DMS53 treated with DMSO at 0.1 percent for 48 hours (cell line): ENCODE results near the gene VAV1.
"Not testable (repeated sequence)": the region's sequence is repeated elsewhere in the genome, so short reads cannot be mapped to it uniquely, and the experiment has no call there.

Experiments
- DNase-seq: peaks from one replicate; lab custom pipeline; 2025; ENCODE audit not compliant: unreplicated experiment; lab: John Stamatoyannopoulos, UW

Gene VAV1

DNA sequence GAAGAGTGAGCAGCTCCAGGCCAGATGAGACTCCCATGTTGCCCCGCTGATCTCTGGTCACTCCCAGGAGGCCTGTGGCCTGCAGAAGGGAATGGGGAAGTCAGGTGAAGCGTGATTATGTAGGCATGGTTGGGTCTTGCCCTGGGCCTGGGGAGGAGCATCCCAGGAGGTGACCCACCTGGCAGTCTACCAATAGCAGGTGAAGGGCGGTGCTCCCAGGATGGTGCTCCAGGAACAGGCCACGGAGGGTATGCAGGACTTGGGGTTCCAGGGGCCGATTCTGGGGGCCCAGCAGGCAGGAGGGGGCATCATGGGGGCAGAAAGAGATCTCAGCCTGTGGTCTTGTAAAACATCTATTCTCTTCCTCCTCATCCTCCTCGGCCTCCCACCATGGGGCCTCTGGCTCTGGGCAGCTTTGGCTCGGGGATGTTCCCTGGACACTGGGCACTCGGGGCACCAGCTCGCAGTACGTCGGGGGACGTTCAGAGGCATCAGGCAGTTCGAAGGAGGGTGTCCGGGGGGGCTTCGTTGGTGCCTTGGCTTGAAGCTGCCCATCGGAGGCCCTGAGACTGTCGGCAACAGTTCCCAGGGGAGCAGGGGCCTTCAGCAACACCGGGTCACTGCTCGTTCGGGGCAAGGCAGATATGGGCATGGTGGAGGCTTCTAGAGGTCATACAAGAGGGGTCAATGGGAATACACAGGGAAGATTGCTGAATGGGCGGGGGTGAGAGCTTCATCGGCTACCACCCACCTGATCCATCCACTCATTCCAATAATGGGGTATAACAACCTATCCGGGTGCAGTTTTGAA lies 17.6 kb upstream of the VAV1 start:
- no peak for DNase-seq

- no peak for DNase-seq
Observed at GRCh38 chr19:6760606-6761005, 11.9 kb upstream of the VAV1 start.

DNA sequence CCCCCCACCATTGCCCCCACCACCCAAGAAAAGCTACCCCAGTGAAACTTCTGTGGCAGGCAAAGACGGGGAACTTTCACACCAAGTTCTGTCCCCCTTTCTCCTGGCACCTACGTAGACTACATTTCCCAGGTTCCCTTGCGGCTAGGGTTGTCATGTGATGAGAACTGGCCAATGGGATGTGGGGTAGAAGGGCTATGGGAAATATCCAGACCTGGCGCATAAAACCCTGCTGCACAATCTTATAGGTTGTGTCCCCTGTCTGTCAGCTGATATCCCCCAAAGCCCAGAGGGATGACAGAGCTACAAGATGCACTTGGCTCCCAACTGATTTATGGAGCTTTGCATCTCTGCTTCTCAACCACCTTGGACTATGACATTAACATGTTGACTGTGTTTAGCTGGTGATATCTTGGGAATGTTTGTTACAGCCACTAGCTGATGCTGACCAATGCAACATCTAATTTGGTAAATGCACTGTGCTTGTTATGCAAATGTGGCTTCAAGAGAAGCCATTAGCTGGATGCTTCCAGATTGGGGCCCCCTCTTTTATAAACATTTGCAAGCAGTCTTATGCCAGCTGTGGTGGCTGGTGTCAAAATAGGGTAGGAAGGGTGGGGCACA lies 11.3 kb upstream of the VAV1 start:
- DNase-seq: no peak

DNA sequence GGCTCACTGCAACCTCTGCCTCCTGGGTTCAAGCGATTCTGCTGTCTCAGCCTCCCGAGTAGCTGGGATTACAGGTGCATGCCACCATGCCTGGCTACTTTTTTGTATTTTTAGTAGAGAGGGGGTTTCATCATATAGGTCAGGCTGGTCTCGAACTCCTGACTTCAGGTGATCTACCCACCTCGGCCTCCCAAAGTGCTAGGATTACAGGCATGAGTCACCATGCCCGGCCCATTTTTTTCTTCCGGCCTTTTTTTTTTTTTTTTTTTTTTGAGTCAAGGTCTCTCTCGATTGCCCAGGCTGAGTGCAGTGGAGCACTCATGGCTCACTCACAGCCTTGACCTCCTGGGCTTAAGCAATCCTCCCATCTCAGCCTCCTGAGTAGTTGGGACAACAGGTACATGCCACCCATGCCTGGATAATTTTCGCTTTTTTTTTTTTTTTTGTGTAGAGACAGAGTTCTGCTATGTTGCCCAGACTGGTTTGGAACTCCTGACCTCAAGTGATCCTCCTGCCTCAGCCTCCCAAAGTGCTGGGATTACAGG lies 10.2 kb upstream of the VAV1 start:
- not testable (repeated sequence) for DNase-seq

GRCh38 chr19:6765738-6766356 lies 6.7 kb upstream of the VAV1 start:
- peak; percentile 20 for DNase-seq

DNA sequence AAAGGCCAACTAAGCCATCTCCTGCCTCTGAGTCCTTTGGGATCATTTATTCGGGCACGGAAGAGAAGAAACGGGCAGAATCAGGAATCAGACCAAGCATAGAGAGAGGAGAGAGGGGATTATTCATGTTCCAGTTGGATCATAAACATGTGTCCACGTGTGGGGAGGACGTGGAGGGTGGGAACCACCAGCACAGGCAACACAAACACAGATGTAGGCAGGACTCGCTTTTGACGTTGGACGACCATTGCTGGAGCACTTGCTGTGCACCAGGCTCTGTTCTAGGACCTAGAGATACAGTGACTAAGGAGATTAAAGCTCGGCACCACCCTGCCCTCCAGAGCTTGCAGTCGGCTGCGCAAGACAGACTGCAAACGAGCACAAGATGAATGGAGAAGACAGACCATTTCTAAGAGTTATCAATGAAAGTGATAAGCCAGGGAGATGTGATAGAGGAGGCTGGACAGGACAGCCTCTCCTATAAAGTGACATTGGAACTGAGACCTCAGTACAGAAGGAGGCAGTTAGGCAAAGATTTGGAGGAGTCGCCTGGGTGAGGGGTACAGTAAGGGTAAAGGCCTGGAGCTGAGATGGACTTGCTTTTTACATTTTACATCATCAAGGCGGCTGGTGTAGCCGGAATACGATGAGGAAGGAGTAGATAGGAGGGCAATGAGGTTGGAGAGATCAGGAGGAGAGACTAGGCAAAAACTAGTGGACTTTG lies 6.0 kb upstream of the VAV1 start:
- no peak for DNase-seq

DNA sequence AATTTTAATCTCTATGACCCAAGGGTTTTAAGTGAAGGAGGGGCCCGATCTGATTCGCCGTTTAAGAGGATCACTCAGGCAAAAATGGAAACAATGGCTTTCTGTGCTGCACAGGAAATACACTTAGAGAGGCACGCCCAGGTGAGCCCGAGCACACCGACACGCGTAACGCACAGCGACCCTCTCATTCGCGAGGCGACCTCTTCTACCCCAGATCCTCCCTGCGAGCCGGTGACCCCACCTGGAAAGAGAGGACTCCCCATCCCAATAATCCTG lies 5.5 kb upstream of the VAV1 start:
- no peak for DNase-seq

GRCh38 chr19:6767357-6768235 lies 4.9 kb upstream of the VAV1 start, which contains the start of gene SH2D3A:
SH2D3A (minus strand) TSS chr19:6767435; CDS start chr19:6763748, 3,687 bp downstream.
- DNase-seq: no peak

DNA sequence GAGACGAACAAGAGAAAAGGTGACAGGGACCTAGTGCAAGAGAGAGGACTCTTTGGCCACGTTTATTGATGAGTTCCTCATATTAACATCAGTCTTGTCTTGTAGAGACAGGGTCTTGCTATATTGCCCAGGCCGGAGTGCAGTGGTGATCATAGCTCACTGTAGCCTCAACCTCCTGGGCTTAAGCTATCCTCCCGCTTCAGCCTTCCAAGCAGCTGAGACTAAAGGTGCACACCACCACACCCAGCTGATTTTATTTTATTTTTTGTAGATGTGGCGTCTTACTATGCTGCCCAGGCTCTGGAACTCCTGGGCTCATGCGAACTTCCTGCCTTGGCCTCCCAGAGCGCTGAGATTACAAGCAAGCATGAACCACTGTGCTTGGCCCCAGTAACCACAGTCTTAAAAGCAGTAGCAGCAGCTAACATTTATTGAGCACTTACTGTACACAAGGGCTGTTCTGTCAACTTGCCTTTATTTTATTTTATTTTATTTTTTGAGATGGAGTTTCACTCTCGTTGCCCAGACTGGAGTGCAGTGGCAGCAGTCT lies 4.2 kb upstream of the VAV1 start:
- no peak for DNase-seq

GRCh38 chr19:6769006-6769619 lies 3.4 kb upstream of the VAV1 start:
- DNase-seq: no peak

- not testable (repeated sequence) for DNase-seq
Observed at GRCh38 chr19:6771648-6772027, 870 bp upstream of the VAV1 start.

DNA sequence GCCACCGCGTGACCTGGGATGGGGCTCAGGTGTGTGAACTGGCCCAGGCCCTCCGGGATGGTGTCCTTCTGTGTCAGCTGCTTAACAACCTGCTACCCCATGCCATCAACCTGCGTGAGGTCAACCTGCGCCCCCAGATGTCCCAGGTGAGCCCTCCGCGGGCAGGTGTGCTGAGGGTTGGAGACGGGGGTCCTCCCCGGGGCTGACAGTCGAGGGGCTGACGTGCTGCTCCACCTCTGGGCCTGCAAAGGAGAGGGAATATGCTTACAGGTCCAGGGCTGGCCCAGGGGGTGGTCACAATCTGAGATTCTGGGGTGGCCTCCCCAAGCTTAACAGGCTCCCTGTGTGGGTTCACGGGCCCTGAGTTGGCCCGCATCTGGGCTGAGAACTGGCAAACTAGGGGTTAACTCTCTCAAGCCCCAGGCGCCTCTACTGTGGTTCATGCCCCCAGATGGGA lies 386 bp downstream of the VAV1 start:
- no peak for DNase-seq

DNA sequence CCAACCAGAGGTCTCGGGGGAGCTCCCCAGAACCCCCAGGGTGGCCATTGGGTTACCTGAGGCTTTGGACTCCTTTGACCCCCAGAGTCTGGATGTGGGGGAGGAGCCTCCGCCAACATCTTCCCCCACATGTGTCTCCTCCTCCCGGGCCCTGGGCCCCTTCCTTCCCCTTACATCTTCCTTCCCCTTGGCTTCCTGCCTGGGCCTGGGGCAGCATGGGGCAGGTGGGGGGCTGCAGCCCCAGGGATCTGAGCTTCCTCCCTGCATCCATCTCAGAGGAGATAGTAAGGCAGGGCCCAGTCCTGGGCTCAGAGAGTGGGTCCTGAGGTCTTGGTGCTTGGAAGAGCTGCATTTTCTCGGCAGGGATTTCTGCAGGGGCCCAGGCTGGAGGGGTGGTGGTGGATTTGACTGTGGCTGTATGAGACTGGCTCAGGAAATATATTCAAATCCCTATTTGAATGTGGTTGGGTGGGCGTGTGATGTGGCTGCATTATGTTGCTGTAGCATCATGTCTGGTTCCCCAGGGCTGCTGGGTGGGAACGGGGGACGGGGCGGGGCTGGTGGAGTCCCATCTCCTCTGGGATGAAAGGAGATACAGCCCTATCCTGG lies 919 bp downstream of the VAV1 start:
- no peak for DNase-seq

- no peak for DNase-seq
Observed at GRCh38 chr19:6774821-6775707, 2.6 kb downstream of the VAV1 start.

DNA sequence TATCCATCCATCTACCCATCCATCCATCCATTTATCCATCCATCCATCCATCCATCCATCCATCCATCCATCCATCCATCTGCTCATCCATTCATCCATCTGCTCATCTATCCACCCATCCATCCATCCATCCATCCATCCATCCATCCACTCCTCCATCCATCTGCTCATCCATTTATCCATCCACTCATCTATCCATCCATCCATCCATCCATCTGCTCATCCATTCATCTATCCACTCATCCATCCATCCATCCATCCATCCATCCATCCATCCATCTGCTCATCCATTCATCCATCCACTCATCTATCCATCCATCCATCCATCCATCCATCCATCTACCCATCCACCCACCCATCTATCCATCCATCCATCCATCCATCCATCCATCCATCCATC lies 3.5 kb downstream of the VAV1 start:
- not testable (repeated sequence) for DNase-seq

GRCh38 chr19:6776999-6777398 lies 4.5 kb downstream of the VAV1 start:
- DNase-seq: no peak

DNA sequence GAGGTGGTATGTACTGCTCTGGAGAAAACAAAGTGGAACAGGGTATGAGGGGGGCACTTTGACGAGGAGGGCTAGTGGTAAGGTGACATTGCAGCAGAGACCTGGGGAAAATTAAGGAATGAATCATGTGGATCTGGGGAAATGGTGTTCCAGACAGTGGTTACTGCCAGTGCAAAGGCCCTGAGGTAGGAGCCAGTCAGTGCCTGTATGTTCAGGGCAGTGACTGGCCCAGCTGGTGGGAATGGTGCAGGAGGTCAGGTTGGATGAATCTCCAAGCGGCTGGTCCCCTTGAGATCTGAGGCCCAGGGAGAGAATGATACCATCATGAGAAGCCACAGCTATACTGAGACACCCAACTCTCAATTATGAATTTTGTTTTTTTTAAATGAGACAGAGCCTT lies 4.9 kb downstream of the VAV1 start:
- DNase-seq: no peak

GRCh38 chr19:6778386-6778785 lies 5.9 kb downstream of the VAV1 start:
- DNase-seq: no peak
